Hepatocyte (in vitro differentiated cells): ENCODE results near the gene ASB1. TPM values are rescaled to one million over a fixed set of nuclear protein-coding genes. Genes with fewer than 3 reads are reported as not detected.

Experiments
- DNase-seq: peaks from one replicate; pipeline ENCODE4 v3.0.0-alpha.2; 2016; ENCODE audit warnings: low spot score
- H2AFZ ChIP-seq: fragments of 200-600 bp; sonication (generic); 2 replicates; pipeline ENCODE4 v1.6.0; 2016; ENCODE audit warnings: antibody characterized with exemption, mild to moderate bottlenecking
- H3K27ac ChIP-seq: fragments of 200-600 bp; sonication (generic); 2 replicates; pipeline ENCODE4 v1.5.1; 2016; ENCODE audit warnings: mild to moderate bottlenecking
- H3K27me3 ChIP-seq: fragments of 200-600 bp; sonication (generic); 2 replicates; pipeline ENCODE4 v1.6.1; 2016
- H3K36me3 ChIP-seq: fragments of 200-600 bp; sonication (generic); replicated peaks from 2 replicates; pipeline ENCODE4 v1.5.1; 2016; ENCODE audit warnings: low read depth; ENCODE audit not compliant: insufficient read depth
- H3K4me1 ChIP-seq: fragments of 200-600 bp; sonication (generic); 2 replicates; pipeline ENCODE4 v1.5.1; 2016; ENCODE audit warnings: mild to moderate bottlenecking, moderate library complexity; ENCODE audit not compliant: insufficient read depth
- H3K4me2 ChIP-seq: fragments of 200-600 bp; sonication (generic); 2 replicates; pipeline ENCODE4 v1.6.0; 2016
- H3K4me3 ChIP-seq: fragments of 200-600 bp; sonication (generic); 2 replicates; pipeline ENCODE4 v1.5.1; 2016; ENCODE audit warnings: mild to moderate bottlenecking
- H3K79me2 ChIP-seq: fragments of 200-600 bp; sonication (generic); 2 replicates; pipeline ENCODE4 v1.6.0; 2017; ENCODE audit warnings: mild to moderate bottlenecking
- H3K9me2 ChIP-seq: fragments of 200-600 bp; sonication (generic); replicated peaks from 2 replicates; pipeline ENCODE4 v1.6.0; 2017; ENCODE audit warnings: mild to moderate bottlenecking; ENCODE audit not compliant: insufficient read depth
- H3K9me3 ChIP-seq: fragments of 200-600 bp; sonication (generic); 2 replicates; pipeline ENCODE4 v1.5.1; 2016; ENCODE audit warnings: low read depth, mild to moderate bottlenecking
- H4K20me1 ChIP-seq: fragments of 200-600 bp; sonication (generic); 2 replicates; pipeline ENCODE4 v1.6.0; 2016; ENCODE audit warnings: mild to moderate bottlenecking; ENCODE audit not compliant: insufficient read depth, poor library complexity, severe bottlenecking
- CTCF ChIP-seq: fragments of 200-600 bp; sonication (generic); IDR thresholded peaks from 2 replicates; pipeline ENCODE4 v1.5.1; 2016; ENCODE audit warnings: antibody characterized with exemption, mild to moderate bottlenecking; ENCODE audit not compliant: poor library complexity
- EZH2 ChIP-seq: fragments of 200-600 bp; sonication (generic); IDR thresholded peaks from 2 replicates; pipeline ENCODE4 v1.6.1; 2016; ENCODE audit warnings: antibody characterized with exemption, mild to moderate bottlenecking, borderline replicate concordance
- EZH2phosphoT487 ChIP-seq: fragments of 200-600 bp; sonication (generic); IDR thresholded peaks from one replicate; pipeline ENCODE4 v1.6.1; 2018; ENCODE audit warnings: antibody characterized with exemption, mild to moderate bottlenecking, low read depth, moderate library complexity; ENCODE audit not compliant: unreplicated experiment, severe bottlenecking
- WGBS: methylation state at CpG from one replicate; pipeline ENCODE4 v1.1.6; 2016; ENCODE audit warnings: low lambda C conversion rate; ENCODE audit errors: missing lambda C conversion rate; 5-methylcytosine and 5-hydroxymethylcytosine counted together
- polyA plus RNA-seq: library from polyadenylated mRNA; unstranded; fragments of >200 nt; fragmentation: Nextera tagmentation; extraction: Ambion mirVana; gene quantifications from 2 replicates; pipeline ENCODE4 v1.2.1, GENCODE V29; 2016
- total RNA-seq: library from RNA; depleted of rRNA; stranded (reverse); fragments of >200 nt; gene quantifications from 2 replicates; pipeline ENCODE4 v1.2.3, GENCODE V29; 2014

Gene ASB1
- total and polyA plus RNA-seq, 2 experiments from 2014 or later: 13.0 to 27.9 TPM

- TF ChIP-seq CTCF: no peak
- TF ChIP-seq EZH2phosphoT487: no peak
- no peak for TF ChIP-seq EZH2
- H3K9me3 ChIP-seq: no peaks in the 10 kb centered on the region
- H3K27me3 ChIP-seq: no peaks in the 10 kb centered on the region
- no peak for DNase-seq
- WGBS: 83% methylated on average over 10 of the region's 10 CpGs
- H4K20me1 ChIP-seq: no peaks in the 10 kb centered on the region
- no peak overlapping the region for H3K27ac ChIP-seq
- H3K4me3 ChIP-seq: no peak overlapping the region
- H3K4me1 ChIP-seq: peaks cover 5% of the 10 kb centered on the region
- no peaks in the 10 kb centered on the region for H3K79me2 ChIP-seq
- no peaks in the 10 kb centered on the region for H3K9me2 ChIP-seq
- H3K36me3 ChIP-seq: no peaks in the 10 kb centered on the region
- no peak overlapping the region for H3K4me2 ChIP-seq
- no peak overlapping the region for H2AFZ ChIP-seq
Observed at GRCh38 chr2:238495422-238495821, 68.7 kb downstream of the ASB1 start.

GRCh38 chr2:238496756-238497609, 70.3 kb downstream of the ASB1 start:
- WGBS: 95% methylated on average over 23 of the region's 23 CpGs
- Histone ChIP-seq H3K27ac (no peak overlapping the region), H2AFZ (no peak overlapping the region), H3K36me3 (no peaks in the 10 kb centered on the region), H3K4me3 (no peak overlapping the region), H4K20me1 (no peaks in the 10 kb centered on the region), H3K27me3 (no peaks in the 10 kb centered on the region), H3K79me2 (no peaks in the 10 kb centered on the region), H3K9me2 (no peaks in the 10 kb centered on the region), H3K9me3 (no peaks in the 10 kb centered on the region), H3K4me1 (peaks cover 5% of the 10 kb centered on the region), H3K4me2 (no peak overlapping the region)
- no peak for DNase-seq
- no peak for TF ChIP-seq CTCF
- no peak for TF ChIP-seq EZH2
- TF ChIP-seq EZH2phosphoT487: no peak

- Histone ChIP-seq H3K27me3 (no peaks in the 10 kb centered on the region), H2AFZ (no peak overlapping the region), H3K36me3 (no peaks in the 10 kb centered on the region), H3K4me1 (peaks cover 4% of the 10 kb centered on the region), H4K20me1 (no peaks in the 10 kb centered on the region), H3K27ac (no peak overlapping the region), H3K4me2 (no peak overlapping the region), H3K4me3 (no peak overlapping the region), H3K79me2 (no peaks in the 10 kb centered on the region), H3K9me2 (no peaks in the 10 kb centered on the region), H3K9me3 (no peaks in the 10 kb centered on the region)
- 94% methylated on average over 7 of the region's 7 CpGs for WGBS
- no peak for TF ChIP-seq EZH2phosphoT487
- TF ChIP-seq EZH2: no peak
- TF ChIP-seq CTCF: no peak
- no peak for DNase-seq
Observed at GRCh38 chr2:238497610-238498005, 70.9 kb downstream of the ASB1 start.
